SU-DHL-6 (cell line): ENCODE data around the gene CGB3.

Source experiments
- H2AFZ ChIP-seq: fragments of 200-600 bp; sonication (generic); 2 replicates; pipeline ENCODE4 v1.6.1; 2014; ENCODE audit warnings: low read depth, mild to moderate bottlenecking, moderate library complexity, mixed read lengths, antibody characterized with exemption, low read length; ENCODE audit not compliant: severe bottlenecking
- H3F3A ChIP-seq: fragments of 200-600 bp; shearing (Covaris generic); 2 replicates; pipeline ENCODE4 v1.6.0; 2016; ENCODE audit warnings: antibody characterized with exemption, mild to moderate bottlenecking; ENCODE audit not compliant: insufficient read depth
- H3K27ac ChIP-seq: fragments of 200-600 bp; sonication (generic); 2 replicates; pipeline ENCODE4 v1.5.1; 2016; ENCODE audit warnings: low read depth, mild to moderate bottlenecking, low read length, moderate library complexity, mixed read lengths
- H3K27me3 ChIP-seq: fragments of 200-600 bp; sonication (generic), shearing (Covaris generic); 2 replicates; pipeline ENCODE4 v1.6.0; 2014; ENCODE audit warnings: mild to moderate bottlenecking, low read length
- H3K36me3 ChIP-seq: fragments of 200-600 bp; sonication (generic); 2 replicates; pipeline ENCODE4 v1.6.1; 2014; ENCODE audit warnings: mild to moderate bottlenecking, low read length, mixed read lengths
- H3K4me2 ChIP-seq: fragments of 300-600, 200-600 bp; shearing (Covaris generic), sonication (generic); 2 replicates; pipeline ENCODE4 v1.6.0; 2014; ENCODE audit warnings: low read length, low read depth, mild to moderate bottlenecking; ENCODE audit not compliant: poor library complexity, severe bottlenecking
- H3K4me3 ChIP-seq: fragments of 200-600 bp; sonication (generic); 2 replicates; pipeline ENCODE4 v1.5.1; 2014; ENCODE audit warnings: antibody characterized with exemption, low read length, mild to moderate bottlenecking, mixed read lengths; ENCODE audit not compliant: insufficient read depth, poor library complexity, severe bottlenecking
- H3K79me2 ChIP-seq: fragments of 200-600 bp; sonication (generic); 2 replicates; pipeline ENCODE4 v1.6.1; 2014; ENCODE audit warnings: mild to moderate bottlenecking, low read length, moderate library complexity; ENCODE audit not compliant: insufficient read depth
- H3K9ac ChIP-seq: fragments of 200-600 bp; sonication (generic); 2 replicates; pipeline ENCODE4 v1.7.0; 2014; ENCODE audit warnings: mild to moderate bottlenecking, low read length
- H3K9me2 ChIP-seq: fragments of 200-600 bp; sonication (generic); replicated peaks from 2 replicates; pipeline ENCODE4 v1.6.1; 2014; ENCODE audit warnings: low read length; ENCODE audit not compliant: insufficient read depth
- H3K9me3 ChIP-seq: fragments of 200-600 bp; sonication (generic); 2 replicates; pipeline ENCODE4 v1.6.1; 2014; ENCODE audit warnings: low read length, mixed read lengths; ENCODE audit not compliant: insufficient read depth
- H4K20me1 ChIP-seq: fragments of 200-600 bp; sonication (generic); 2 replicates; pipeline ENCODE4 v1.6.1; 2014; ENCODE audit warnings: low read depth, mild to moderate bottlenecking, antibody characterized with exemption, low read length, moderate library complexity, mixed read lengths
- CTCF ChIP-seq: fragments of 200-600 bp; sonication (generic); IDR thresholded peaks from one replicate; pipeline ENCODE4 v1.5.1; 2017; ENCODE audit warnings: antibody characterized with exemption, mild to moderate bottlenecking, low read length, moderate library complexity; ENCODE audit not compliant: insufficient read depth, poor library complexity, severe bottlenecking
- EZH2phosphoT487 ChIP-seq: fragments of 200-600 bp; sonication (generic), shearing (Covaris generic); conservative IDR thresholded peaks from 2 replicates; pipeline ENCODE4 v1.6.1; 2018; ENCODE audit warnings: mild to moderate bottlenecking, antibody characterized with exemption, low read length, moderate library complexity, mixed read lengths

Gene CGB3

DNA sequence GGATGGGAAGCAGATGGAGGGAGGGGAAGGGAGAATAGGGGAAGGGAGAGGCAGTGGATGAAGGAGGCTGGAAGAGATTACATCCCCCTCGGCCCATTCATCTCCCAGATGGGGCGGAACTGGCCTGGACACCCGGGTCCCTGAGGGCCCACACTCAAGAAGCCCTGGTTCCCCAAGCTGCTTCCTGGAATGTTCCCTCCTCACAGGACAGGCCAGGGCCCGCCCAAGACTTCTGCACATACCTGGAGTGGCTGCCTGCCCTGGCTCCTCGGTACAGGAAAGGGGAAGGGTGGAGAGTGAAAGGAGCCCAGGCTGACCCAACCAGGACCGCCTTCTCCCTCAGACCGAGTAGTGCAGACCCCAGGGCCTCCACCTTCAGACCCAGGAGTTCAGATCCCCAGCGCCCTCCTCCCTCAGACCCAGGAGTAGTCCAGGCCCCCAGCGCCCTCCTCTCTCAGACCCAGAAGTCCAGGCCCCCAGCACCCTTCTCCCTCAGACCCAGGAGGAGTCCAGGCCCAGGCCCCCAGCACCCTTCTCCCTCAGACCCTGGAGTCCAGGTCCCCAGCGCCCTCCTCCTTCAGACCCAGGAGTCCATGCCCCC, 40.0 kb upstream of the CGB3 start:
- H3F3A ChIP-seq: no peaks in the 10 kb centered on the region
- no peak overlapping the region for H3K9ac ChIP-seq
- H2AFZ ChIP-seq: no peak overlapping the region
- TF ChIP-seq EZH2phosphoT487: no peak
- no peak for TF ChIP-seq CTCF
- H3K36me3 ChIP-seq: no peaks in the 10 kb centered on the region
- H3K4me3 ChIP-seq: no peak overlapping the region
- no peaks in the 10 kb centered on the region for H3K79me2 ChIP-seq
- H4K20me1 ChIP-seq: no peaks in the 10 kb centered on the region
- H3K4me2 ChIP-seq: no peak overlapping the region
- H3K9me3 ChIP-seq: no peaks in the 10 kb centered on the region
- H3K9me2 ChIP-seq: no peaks in the 10 kb centered on the region
- H3K27ac ChIP-seq: no peak overlapping the region
- H3K27me3 ChIP-seq: no peaks in the 10 kb centered on the region

GRCh38 chr19:49061445-49061844, 37.3 kb upstream of the CGB3 start:
- Histone ChIP-seq H3K79me2 (no peaks in the 10 kb centered on the region), H4K20me1 (no peaks in the 10 kb centered on the region), H3K4me2 (no peak overlapping the region), H2AFZ (no peak overlapping the region), H3K27ac (no peak overlapping the region), H3K9me3 (no peaks in the 10 kb centered on the region), H3F3A (no peaks in the 10 kb centered on the region), H3K4me3 (no peak overlapping the region), H3K9ac (no peak overlapping the region), H3K36me3 (no peaks in the 10 kb centered on the region), H3K27me3 (no peaks in the 10 kb centered on the region), H3K9me2 (no peaks in the 10 kb centered on the region)
- no peak for TF ChIP-seq EZH2phosphoT487
- TF ChIP-seq CTCF: no peak

DNA sequence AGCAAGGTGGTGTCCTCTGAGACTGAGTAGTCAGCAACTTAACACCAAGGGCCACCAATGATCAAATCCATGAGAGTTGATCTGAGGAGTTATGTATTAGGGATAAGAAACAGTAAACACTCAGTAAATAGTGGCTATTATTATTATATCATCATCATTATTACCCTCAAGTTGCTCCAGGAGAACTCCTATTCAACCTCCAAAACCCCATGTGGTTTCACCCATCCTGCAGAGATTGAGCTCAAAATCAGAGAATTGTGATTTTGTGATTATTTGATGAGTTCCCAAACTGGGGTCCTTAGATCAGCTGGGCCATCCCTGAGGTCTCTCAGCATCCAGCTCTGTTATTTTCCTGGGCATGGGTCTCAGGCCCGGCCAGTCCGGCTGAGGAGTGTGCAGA, 36.9 kb upstream of the CGB3 start:
- Histone ChIP-seq H3K9me3 (no peaks in the 10 kb centered on the region), H3F3A (no peaks in the 10 kb centered on the region), H3K9me2 (no peaks in the 10 kb centered on the region), H3K4me3 (no peak overlapping the region), H3K27me3 (no peaks in the 10 kb centered on the region), H3K4me2 (no peak overlapping the region), H3K9ac (no peak overlapping the region), H3K79me2 (no peaks in the 10 kb centered on the region), H3K36me3 (no peaks in the 10 kb centered on the region), H4K20me1 (no peaks in the 10 kb centered on the region), H3K27ac (no peak overlapping the region), H2AFZ (no peak overlapping the region)
- TF ChIP-seq CTCF (no peak), EZH2phosphoT487 (no peak)
